MCF 10A (cell line): ENCODE measurements around the gene RELN. TPM values are rescaled to one million over a fixed set of nuclear protein-coding genes. Genes with fewer than 3 reads are reported as not detected.

ENCODE experiments used
- BruUV-seq: library from RNA; stranded (reverse); fragments of 400-500 nt; replicated peaks from 2 replicates; lab custom pipeline; 2021; lab: Mats Ljungman, UMichigan
- CTCF ChIA-PET: fragments of 300-600 bp; sonication (Branson Sonifier 250); formaldehyde crosslinking; extraction: SDS; loops from one replicate; lab custom pipeline; 2021; ENCODE audit warnings: antibody characterized with exemption, inconsistent platforms; lab: Yijun Ruan, JAX
- POLR2A ChIA-PET: fragments of 300-600, 350-650 bp; sonication (Branson Sonifier 250); formaldehyde crosslinking; extraction: SDS; loops from one replicate; lab custom pipeline; 2020; ENCODE audit warnings: antibody characterized with exemption, inconsistent platforms; lab: Yijun Ruan, JAX
- DNase-seq: peaks from one replicate; pipeline ENCODE4 v3.0.0-alpha.2; 2018; ENCODE audit not compliant: unreplicated experiment
- H3K27ac Mint-ChIP-seq: one replicate; pipeline ENCODE4 v1.8.0; 2022; ENCODE audit warnings: mild to moderate bottlenecking, low read depth, mixed read lengths; ENCODE audit not compliant: unreplicated experiment
- H3K27me3 Mint-ChIP-seq: one replicate; pipeline ENCODE4 v1.8.0; 2022; ENCODE audit warnings: mixed read lengths; ENCODE audit not compliant: insufficient read depth, unreplicated experiment
- H3K36me3 Mint-ChIP-seq: one replicate; pipeline ENCODE4 v1.8.0; 2022; ENCODE audit warnings: mild to moderate bottlenecking, moderate library complexity, mixed read lengths; ENCODE audit not compliant: insufficient read depth, unreplicated experiment
- H3K4me1 Mint-ChIP-seq: one replicate; pipeline ENCODE4 v1.8.0; 2022; ENCODE audit warnings: mixed read lengths; ENCODE audit not compliant: insufficient read depth, unreplicated experiment
- H3K4me3 Mint-ChIP-seq: one replicate; pipeline ENCODE4 v1.8.0; 2022; ENCODE audit warnings: mild to moderate bottlenecking, moderate library complexity, mixed read lengths; ENCODE audit not compliant: unreplicated experiment
- H3K9me3 Mint-ChIP-seq: one replicate; pipeline ENCODE4 v1.8.0; 2022; ENCODE audit warnings: mixed read lengths; ENCODE audit not compliant: unreplicated experiment
- intact Hi-C: fragments of 100-400 bp; cut with micrococcal nuclease; formaldehyde crosslinking; loops from 2 replicates; pipeline ENCODE4 v1.14.1; 2022
- total RNA-seq: library from RNA; stranded (reverse); gene quantifications from 2 replicates; pipeline ENCODE4 v1.2.3, GENCODE V29; 2022
- TF ChIP-seq, protein P1 (sequence below): fragments of 200-600 bp; IDR thresholded peaks from one replicate; pipeline ENCODE4 v1.8.0; 2022; ENCODE audit warnings: antibody characterized with exemption, mild to moderate bottlenecking; ENCODE audit not compliant: unreplicated experiment

The RELN gene
- total RNA-seq, 1 experiment from 2014 or later, result not detected

DNA sequence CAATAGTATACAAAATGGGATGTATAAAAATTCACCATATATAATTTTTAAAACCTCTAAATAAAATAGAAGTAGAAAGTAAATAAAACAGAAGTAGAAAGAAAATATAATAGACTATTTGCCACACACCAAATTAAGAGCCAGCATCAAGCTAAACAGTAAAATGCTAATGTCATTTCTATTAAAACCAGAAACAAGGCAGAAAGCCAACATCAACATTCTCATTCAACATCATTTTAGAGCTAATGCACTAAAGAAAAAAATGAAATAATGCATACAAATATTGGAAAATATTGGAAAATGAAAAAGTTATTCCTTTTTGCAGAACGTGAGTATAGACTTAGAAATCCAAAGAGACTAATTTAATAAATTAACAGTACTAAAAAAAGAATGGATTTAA lies 23.4 kb upstream of the RELN start:
- no TSS peak for BruUV-seq
- Mint-ChIP-seq H3K9me3 (no peaks in the 10 kb centered on the region), H3K27ac (no peak overlapping the region), H3K36me3 (no peaks in the 10 kb centered on the region), H3K4me1 (no peaks in the 10 kb centered on the region), H3K27me3 (peaks cover 24% of the 10 kb centered on the region), H3K4me3 (no peak overlapping the region)
- intact Hi-C loops, result no loop called here
- TF ChIP-seq, protein P1, sequence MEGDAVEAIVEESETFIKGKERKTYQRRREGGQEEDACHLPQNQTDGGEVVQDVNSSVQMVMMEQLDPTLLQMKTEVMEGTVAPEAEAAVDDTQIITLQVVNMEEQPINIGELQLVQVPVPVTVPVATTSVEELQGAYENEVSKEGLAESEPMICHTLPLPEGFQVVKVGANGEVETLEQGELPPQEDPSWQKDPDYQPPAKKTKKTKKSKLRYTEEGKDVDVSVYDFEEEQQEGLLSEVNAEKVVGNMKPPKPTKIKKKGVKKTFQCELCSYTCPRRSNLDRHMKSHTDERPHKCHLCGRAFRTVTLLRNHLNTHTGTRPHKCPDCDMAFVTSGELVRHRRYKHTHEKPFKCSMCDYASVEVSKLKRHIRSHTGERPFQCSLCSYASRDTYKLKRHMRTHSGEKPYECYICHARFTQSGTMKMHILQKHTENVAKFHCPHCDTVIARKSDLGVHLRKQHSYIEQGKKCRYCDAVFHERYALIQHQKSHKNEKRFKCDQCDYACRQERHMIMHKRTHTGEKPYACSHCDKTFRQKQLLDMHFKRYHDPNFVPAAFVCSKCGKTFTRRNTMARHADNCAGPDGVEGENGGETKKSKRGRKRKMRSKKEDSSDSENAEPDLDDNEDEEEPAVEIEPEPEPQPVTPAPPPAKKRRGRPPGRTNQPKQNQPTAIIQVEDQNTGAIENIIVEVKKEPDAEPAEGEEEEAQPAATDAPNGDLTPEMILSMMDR, result no peak
- ChIA-PET CTCF (interaction anchor here (0.6 kb wide), 1 partner anchor 71 kb away, joined by 3 read pairs; no protein-coding TSS in a partner anchor), POLR2A (no interaction called here)
- DNase-seq, result no peak

DNA sequence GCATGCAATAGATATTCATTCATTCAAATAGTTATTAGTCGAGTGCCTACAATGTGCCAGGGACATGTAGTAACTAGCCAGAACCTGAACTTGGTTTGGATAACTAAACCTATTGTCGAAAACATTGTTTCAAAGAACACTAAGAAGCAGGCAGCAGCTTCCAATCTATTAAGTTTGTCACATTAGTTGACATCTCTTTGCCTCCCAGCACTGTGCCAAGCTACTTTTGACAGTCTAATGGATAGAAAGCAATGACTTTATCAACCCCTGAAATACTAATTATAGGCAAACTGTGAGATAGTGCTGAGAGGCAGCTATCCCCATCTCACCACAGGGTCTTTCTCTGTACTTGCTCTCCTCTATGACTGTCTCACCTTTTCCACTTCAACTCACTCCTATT lies 22.4 kb upstream of the RELN start:
- TF ChIP-seq, protein P1, result no peak
- Mint-ChIP-seq H3K36me3 (no peaks in the 10 kb centered on the region), H3K27me3 (peaks cover 24% of the 10 kb centered on the region), H3K9me3 (no peaks in the 10 kb centered on the region), H3K4me3 (no peak overlapping the region), H3K4me1 (no peaks in the 10 kb centered on the region), H3K27ac (no peak overlapping the region)
- ChIA-PET CTCF (no interaction called here), POLR2A (no interaction called here)
- no peak for DNase-seq
- intact Hi-C loops, result no loop called here
- no TSS peak for BruUV-seq

DNA sequence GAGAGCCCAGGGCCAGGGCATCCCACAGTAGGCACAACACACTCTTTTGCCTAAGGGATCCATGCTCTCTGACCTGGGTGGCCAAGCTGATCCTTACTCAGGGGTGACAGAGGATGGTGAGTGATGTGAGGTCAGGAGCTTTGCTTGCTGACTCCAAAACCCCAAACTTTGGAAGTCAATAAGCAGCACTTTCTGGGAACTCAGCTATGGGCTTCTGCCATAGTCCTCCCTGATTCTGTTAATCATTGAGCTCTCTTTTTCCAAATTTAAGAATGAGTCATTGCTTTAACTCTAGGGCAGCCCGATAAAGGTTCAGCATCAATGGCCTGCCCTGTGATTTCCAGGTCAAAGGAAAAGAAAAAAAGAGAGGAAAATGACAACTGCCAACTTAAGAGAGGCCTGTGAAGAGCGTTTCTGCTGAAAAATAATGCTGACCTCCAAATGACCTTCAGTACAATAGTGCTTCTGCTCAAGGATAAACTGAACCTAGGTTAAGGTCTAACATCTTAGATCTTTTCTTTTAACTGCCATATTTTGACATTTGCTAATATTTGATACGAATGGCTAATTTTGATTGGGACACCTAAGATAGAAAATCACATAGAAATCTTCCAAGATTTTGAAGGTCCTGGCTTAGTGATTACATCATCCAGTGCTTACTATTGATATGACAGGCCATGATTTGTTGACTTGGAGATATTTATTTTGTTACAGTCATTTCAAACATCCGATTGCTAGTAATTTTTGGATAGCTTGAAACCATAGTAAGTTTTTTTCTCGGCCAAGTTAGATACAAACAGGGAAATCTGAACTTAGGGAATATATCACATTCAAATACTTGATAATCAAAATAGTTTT lies 20.8 kb upstream of the RELN start:
- no peaks in the 10 kb centered on the region for H3K36me3 Mint-ChIP-seq
- no peak overlapping the region for H3K27ac Mint-ChIP-seq
- intact Hi-C loops, result no loop called here
- TF ChIP-seq, protein P1, result no peak
- no TSS peak for BruUV-seq
- H3K27me3 Mint-ChIP-seq, result peaks cover 19% of the 10 kb centered on the region
- POLR2A ChIA-PET, result no interaction called here
- H3K4me1 Mint-ChIP-seq, result no peaks in the 10 kb centered on the region
- H3K9me3 Mint-ChIP-seq, result no peaks in the 10 kb centered on the region
- no peak overlapping the region for H3K4me3 Mint-ChIP-seq
- CTCF ChIA-PET, result interaction anchor here (0.6 kb wide), 1 partner anchor 9 kb away, joined by 3 read pairs; no protein-coding TSS in a partner anchor
- DNase-seq, result no peak

DNA sequence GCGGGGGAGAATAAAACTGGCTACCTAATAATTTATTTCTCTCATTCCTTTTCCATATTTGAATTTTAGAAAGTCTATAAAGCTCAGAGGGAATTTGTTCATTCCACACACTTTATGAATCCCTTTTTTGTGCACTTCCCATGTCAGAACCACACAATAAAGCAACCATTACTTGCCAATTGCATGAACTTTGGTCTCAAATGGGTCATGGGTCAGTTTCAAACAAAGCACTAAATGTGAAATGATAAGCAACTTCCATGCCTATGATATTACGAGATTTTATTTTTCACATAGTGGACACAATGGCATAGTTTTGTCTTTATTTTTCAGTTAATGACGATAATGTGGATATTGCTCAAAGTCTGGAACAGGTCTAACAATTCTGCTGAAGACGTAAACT lies 18.6 kb upstream of the RELN start:
- ChIA-PET CTCF (no interaction called here), POLR2A (no interaction called here)
- TF ChIP-seq, protein P1, result no peak
- H3K36me3 Mint-ChIP-seq, result no peaks in the 10 kb centered on the region
- intact Hi-C loops, result no loop called here
- no peaks in the 10 kb centered on the region for H3K4me1 Mint-ChIP-seq
- no peak overlapping the region for H3K27ac Mint-ChIP-seq
- DNase-seq, result no peak
- H3K4me3 Mint-ChIP-seq, result no peak overlapping the region
- peaks cover 16% of the 10 kb centered on the region for H3K27me3 Mint-ChIP-seq
- H3K9me3 Mint-ChIP-seq, result no peaks in the 10 kb centered on the region
- BruUV-seq, result no TSS peak
